Measurements from ENCODE around the gene APC.

The APC gene

GRCh38 chr5:112717506-112718082 lies 20.1 kb upstream of the APC start:
- DNase-seq, result no peak

DNA sequence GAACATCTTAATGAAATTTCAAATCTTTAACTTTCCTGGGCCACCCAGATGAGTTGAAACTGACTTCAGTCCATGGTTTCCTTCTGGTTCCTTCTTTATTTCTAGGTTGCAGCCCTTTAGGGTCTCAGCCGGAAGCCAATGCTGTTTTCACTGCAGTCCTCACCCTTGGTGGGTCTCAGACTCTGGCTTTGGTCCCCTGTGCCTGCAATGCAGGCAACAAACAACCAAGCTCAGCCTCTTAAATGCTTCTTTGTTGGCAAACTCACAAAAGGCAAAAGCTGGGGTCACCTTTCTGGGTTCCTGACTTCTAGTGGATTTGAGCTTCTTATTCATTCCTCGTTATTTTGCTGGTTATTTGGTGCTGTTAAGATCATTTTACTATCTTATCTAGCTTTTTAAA lies 19.3 kb upstream of the APC start:
- no peak for DNase-seq

DNA sequence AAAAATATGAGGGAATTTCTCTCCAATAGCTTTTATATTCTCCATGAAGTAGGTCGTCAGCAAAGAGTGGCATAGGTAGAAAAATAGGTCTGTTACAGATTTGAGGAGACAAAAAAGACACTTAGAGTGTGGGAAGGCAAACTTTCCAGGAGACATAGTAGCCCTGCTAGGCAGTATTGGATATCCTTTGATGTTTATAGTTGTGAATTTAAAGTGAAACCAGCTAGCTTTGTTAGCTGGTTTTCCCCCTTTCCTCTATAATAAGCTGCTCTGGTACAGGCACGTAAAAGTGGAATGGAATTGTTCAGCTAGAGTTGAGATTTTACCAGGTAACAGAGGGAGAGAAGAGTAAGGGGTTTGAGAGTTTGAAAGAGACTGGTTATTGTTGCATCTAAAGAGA lies 17.1 kb upstream of the APC start:
- no peak for DNase-seq

GRCh38 chr5:112724901-112725300 lies 12.8 kb upstream of the APC start:
- DNase-seq, result no peak

DNA sequence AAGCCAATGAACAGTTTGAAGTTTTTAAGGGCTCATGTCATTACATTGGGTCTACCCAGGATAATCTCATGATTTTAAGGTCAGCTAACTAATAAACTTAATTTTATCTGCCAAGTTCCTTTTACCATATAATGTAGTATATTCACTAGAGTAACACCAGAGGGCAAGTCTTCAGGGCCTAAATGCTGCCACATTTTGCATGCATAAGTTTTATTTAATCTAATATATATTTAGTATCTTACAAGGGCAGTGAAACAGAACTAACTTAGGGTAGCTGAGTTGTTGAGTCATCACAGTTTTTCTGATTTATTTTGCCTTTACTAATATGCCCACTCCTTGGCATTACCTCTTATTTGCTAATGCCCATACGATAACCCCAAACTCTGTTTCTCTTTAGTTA lies 8.1 kb upstream of the APC start:
- no peak for DNase-seq

GRCh38 chr5:112732131-112732530 lies 5.6 kb upstream of the APC start:
- DNase-seq, result no peak

- no peak for DNase-seq
Observed at GRCh38 chr5:112733586-112733985, 4.1 kb upstream of the APC start.

DNA sequence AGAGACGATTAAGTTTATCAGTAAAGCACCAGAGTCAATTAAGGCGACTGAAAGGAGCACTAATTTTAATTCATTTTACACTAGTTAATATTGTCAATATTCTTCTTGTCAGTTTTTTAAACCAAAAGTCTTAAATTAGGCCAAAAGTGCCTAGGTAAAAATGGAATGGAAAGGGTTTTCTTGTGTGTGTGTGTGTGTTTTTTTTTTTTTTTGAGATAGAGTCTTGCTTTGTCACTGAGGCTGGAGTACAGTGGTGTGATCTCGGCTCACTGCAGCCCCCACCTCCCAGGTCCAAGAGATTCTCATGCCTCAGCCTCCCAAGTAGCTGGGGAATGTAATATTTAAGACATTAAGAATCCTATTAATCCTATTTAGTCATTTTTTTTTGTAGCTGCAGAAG lies 3.1 kb upstream of the APC start:
- DNase-seq, result no peak

- DNase-seq, result no peak
Observed at GRCh38 chr5:112735702-112736101, 2.0 kb upstream of the APC start.

DNA sequence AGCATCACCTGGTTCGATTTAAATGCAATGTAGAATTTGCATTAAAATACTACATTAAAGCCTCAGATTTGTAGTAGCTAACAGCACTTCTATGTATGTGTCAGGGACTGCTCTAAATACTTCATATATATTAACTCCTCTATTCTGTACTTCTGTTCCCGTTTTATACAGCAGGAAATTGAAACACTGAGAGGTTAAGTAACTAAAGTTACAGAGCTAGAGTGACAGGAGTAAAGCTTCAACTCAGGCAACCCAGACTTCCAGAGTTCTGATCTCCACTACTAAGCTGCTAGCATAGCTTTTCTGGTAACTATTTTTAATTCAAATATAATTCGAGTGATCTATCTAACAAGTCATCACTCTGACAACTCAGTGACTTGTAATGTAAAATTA lies 619 bp upstream of the APC start:
- DNase-seq, result no peak

DNA sequence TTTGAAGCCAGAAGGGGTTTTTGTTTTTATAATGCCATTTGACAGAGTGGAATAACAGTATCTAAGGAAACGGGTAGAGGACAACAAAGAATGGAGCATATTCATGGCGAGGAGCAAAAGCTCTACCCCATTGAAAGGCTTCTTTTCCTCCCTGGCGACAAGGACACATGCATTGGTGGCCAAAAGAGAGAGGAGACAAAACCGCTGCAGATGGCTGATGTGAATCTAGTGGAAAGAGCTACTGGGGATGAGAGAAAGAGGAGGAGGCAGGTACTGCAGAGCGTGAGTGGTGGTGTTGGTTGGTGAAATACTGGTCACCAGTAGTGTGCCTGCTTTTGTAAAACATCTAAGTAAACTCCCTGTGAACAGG lies 491 bp downstream of the APC start:
- no peak for DNase-seq

GRCh38 chr5:112742424-112742823 lies 4.7 kb downstream of the APC start:
- no peak for DNase-seq

DNA sequence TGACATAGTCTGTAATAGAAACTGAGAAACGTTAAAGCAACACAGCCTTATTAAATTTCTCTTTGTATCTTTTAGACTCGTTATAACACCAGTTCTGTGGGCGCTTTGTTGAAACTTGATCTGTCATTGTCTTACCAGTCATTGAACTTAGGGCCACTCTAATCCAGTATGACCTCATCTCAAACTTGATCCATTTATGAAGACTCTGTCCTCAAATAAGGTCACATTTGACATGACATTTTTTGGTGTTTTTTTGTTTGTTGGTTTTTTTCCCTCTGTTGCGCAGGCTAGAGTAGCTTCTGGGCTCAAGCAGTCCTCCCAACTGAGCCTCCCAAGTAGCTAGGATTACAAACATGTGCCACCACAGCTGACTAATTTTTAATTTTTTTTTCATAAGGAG lies 5.9 kb downstream of the APC start:
- no peak for DNase-seq

- DNase-seq, result no peak
Observed at GRCh38 chr5:112752335-112752734, 14.7 kb downstream of the APC start.

DNA sequence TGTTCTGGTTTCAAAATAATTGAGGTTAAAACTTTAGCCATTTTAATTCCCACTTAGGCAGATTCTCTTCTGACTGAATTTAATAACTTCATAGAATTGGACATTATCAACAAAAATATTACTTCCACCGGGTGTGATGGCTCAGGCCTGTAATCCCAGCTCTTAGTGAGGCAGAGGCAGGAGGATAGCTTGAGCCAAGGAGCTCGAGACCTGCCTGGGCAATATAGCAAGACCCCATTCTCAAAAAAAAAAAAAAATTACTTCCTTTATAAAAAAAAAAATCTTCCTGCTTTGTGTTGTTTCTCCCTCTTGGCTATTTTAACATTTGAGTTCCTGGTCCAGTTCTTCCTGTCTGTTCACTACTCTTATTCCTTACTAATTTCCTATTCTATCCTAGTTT lies 18.0 kb downstream of the APC start:
- DNase-seq, result no peak

DNA sequence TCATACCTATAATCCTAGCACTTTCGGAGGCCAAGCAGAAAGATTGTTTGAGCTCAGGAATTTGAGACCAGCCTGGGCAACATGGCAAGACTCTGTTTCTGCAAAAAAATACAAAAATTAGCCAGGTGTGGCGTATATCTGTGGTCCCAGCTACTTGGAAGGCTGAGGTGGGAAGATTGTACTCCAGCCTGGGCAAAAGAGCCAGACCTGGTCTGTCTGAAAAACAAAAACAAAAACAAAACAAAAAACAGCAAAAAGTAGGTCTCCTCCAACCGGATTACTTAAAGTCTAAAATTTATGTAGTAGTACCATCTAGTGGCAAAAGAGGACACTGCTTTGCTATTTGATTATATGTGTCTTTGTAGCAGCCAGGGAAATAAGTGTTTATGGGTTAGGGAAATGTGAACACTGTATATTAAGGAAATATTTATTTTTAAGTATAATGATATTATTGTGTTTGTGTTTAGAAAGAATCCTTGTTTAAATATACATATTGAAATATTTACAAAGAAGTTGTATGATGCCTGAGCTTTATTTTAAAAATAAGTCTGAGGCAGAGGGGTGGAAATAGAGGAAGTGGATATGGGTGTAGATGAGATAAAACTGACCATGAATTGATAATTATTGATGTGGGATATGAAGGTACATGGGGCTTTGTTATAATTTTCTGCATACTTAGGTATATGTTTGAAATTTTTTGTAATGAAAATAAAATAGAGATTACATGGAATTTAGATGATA lies 20.0 kb downstream of the APC start:
- DNase-seq, result no peak

DNA sequence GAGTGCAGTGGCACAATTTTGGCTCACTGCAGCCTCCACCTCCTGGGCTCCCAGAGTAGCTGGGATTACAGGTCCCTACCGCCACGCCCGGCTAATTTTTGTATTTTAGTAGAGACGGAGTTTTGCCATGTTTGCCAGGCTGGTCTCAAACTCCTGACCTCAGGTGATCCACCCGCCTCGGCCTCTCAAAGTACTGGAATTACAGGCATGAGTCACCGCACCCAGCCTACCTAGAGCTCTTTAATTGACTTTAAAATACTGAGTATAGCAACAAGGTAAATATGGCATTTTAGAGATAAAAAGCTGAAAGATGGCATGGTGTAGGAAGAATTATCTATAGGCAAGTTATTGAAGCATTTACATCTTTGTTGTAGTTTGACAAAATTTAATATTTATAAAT lies 21.0 kb downstream of the APC start:
- no peak for DNase-seq

GRCh38 chr5:112762113-112762810 lies 24.6 kb downstream of the APC start:
- no peak for DNase-seq

- no peak for DNase-seq
Observed at GRCh38 chr5:112763165-112763564, 25.5 kb downstream of the APC start.

DNA sequence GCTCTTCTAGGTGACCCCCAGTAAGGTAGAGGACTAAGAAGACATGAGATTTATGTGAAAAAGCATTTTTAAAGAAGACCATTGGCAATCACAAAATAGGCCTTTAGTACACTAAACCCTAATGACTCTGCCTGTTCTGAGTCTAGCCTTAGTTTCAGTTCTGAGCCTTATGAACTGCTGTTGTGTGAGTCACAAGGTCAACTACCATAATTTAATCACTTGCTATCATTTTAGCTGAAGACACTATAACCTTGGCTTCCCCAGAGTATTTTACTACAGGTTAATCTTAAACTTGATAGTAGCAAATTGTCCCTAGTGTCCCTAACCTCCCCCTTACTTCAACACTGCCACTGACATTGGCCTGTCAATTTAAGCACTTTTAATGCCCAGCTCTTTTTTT lies 34.4 kb downstream of the APC start:
- DNase-seq, result no peak

DNA sequence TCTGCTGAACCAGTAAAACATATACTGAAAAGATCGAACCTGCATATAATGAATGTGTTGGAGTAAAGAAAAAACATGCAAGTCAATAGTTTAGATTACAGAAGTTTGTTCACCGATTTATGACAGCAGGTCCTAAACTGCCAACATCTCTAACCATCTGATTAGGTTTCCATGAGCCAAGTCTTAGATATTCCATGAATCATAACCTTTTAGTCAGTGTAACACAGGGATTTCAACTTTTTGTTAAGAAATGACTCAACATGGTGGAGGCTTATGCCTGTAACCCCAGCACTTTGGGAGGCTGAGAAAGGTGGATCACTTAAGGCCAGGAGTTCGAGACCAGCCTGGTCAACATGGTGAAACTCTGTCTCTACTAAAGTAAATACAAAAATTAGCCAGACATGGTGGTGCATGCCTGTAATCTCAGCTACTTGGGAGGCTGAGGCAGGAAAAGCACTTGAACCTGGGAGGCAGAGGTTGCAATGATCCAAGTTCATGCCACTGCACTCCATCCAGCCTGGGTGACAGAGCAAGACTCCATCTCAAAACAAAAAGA lies 38.7 kb downstream of the APC start:
- no peak for DNase-seq

DNA sequence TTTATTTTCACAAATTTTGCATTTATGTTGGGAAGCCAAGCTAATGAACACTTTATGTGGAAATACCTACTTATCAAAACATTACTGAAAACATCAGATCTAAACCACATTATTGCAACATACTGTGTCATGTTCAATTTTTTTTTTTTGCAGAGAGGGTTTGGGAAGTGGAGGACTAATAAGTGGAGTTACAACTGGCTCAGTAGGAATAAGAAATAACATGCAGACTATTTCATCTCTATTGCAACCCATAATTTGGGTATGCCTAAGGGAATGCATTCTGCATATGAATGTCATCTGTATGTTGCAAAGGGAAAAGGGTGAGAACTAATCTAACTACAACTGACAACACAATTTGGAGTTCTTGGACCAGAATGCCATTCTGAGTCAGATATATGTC lies 41.8 kb downstream of the APC start:
- no peak for DNase-seq

- no peak for DNase-seq
Observed at GRCh38 chr5:112784726-112785125, 47.0 kb downstream of the APC start.

GRCh38 chr5:112787261-112787660 lies 49.6 kb downstream of the APC start:
- no peak for DNase-seq

All from effector CD8-positive, alpha-beta T cell (primary cell).